Liver (tissue), 9 donors: Measurements from ENCODE around the gene TRPM2. TPM values are rescaled to one million over a fixed set of nuclear protein-coding genes. Genes with fewer than 3 reads are reported as not detected.

Source experiments
- DNase-seq: peaks from one replicate; pipeline ENCODE4 v3.0.0-alpha.2; 2017; ENCODE audit warnings: low spot score
- H3K27ac ChIP-seq, 2 donors: one replicate each; pipeline ENCODE4 v1.7.0; 2013; ENCODE audit warnings: inconsistent platforms in 2 of 2, low read length in 2 of 2, control low read depth in 1 of 2, low read depth in 1 of 2, mild to moderate bottlenecking in 1 of 2
- H3K27me3 ChIP-seq, 4 donors: one replicate each; pipeline versions ENCODE4 v1.6.1 to v1.7.0; 2013; ENCODE audit warnings: low read length in 3 of 4, inconsistent platforms in 1 of 4, mild to moderate bottlenecking in 1 of 4, moderate library complexity in 1 of 4; ENCODE audit not compliant: control insufficient read depth in 4 of 4, insufficient read depth in 4 of 4
- H3K36me3 ChIP-seq, 4 donors: one replicate each; pipeline versions ENCODE4 v1.6.1 to v1.7.0; 2013; ENCODE audit warnings: low read length in 3 of 4, mild to moderate bottlenecking in 3 of 4, low read depth in 1 of 4, moderate library complexity in 1 of 4; ENCODE audit not compliant: control insufficient read depth in 4 of 4, insufficient read depth in 3 of 4
- H3K4me1 ChIP-seq, 4 donors: one replicate each; pipeline versions ENCODE4 v1.6.1 to v1.7.0; 2013; ENCODE audit warnings: low read length in 3 of 4, mild to moderate bottlenecking in 3 of 4, moderate library complexity in 1 of 4; ENCODE audit not compliant: control insufficient read depth in 4 of 4, insufficient read depth in 4 of 4
- H3K4me3 ChIP-seq, 3 donors: one replicate each; pipeline versions ENCODE4 v1.6.1 to v1.7.0; 2013; ENCODE audit warnings: low read length in 3 of 3, control low read depth in 1 of 3, low read depth in 1 of 3, mild to moderate bottlenecking in 1 of 3
- H3K9ac ChIP-seq, 2 donors: one replicate each; pipeline ENCODE4 v1.7.0; 2013; ENCODE audit warnings: low read length in 2 of 2, mild to moderate bottlenecking in 2 of 2, moderate library complexity in 2 of 2, control low read depth in 1 of 2, low read depth in 1 of 2
- H3K9me3 ChIP-seq, 4 donors: one replicate each; pipeline versions ENCODE4 v1.6.1 to v1.7.0; 2013; ENCODE audit warnings: low read length in 3 of 4; ENCODE audit not compliant: control insufficient read depth in 4 of 4
- ATF3 ChIP-seq: IDR thresholded peaks from 2 replicates; pipeline ENCODE4 v1.6.1; 2016; ENCODE audit warnings: antibody characterized with exemption
- FOXA1 ChIP-seq: IDR thresholded peaks from 2 replicates; pipeline ENCODE4 v1.6.1; 2016; ENCODE audit warnings: antibody characterized with exemption
- HNF4G ChIP-seq: IDR thresholded peaks from 2 replicates; pipeline ENCODE4 v1.6.1; 2016; ENCODE audit warnings: antibody characterized with exemption
- MAX ChIP-seq: IDR thresholded peaks from 2 replicates; pipeline ENCODE4 v1.6.1; 2016; ENCODE audit warnings: antibody characterized with exemption
- NR2F2 ChIP-seq: IDR thresholded peaks from 2 replicates; pipeline ENCODE4 v1.6.1; 2016; ENCODE audit warnings: antibody characterized with exemption
- RAD21 ChIP-seq, 2 donors: IDR thresholded peaks; 2 replicates each; pipeline ENCODE4 v1.6.1; 2016; ENCODE audit warnings: antibody characterized with exemption in 2 of 2, mild to moderate bottlenecking in 2 of 2
- REST ChIP-seq: IDR thresholded peaks from 2 replicates; pipeline ENCODE4 v1.6.1; 2016; ENCODE audit warnings: antibody characterized with exemption, mild to moderate bottlenecking
- RXRA ChIP-seq, 2 donors: IDR thresholded peaks; 2 replicates each; pipeline ENCODE4 v1.6.1; 2017 to 2018; ENCODE audit warnings: antibody characterized with exemption in 2 of 2, mild to moderate bottlenecking in 1 of 2
- SP1 ChIP-seq: IDR thresholded peaks from 2 replicates; pipeline ENCODE4 v1.6.1; 2018; ENCODE audit warnings: antibody characterized with exemption, mild to moderate bottlenecking
- TAF1 ChIP-seq: conservative IDR thresholded peaks from 2 replicates; pipeline ENCODE4 v1.6.1; 2016; ENCODE audit warnings: antibody characterized with exemption, mild to moderate bottlenecking
- YY1 ChIP-seq: IDR thresholded peaks from 2 replicates; pipeline ENCODE4 v1.6.1; 2016; ENCODE audit warnings: antibody characterized with exemption, mild to moderate bottlenecking
- ZBTB33 ChIP-seq: IDR thresholded peaks from 2 replicates; pipeline ENCODE4 v1.6.1; 2016; ENCODE audit warnings: antibody characterized with exemption
- WGBS: extraction: QIAGEN DNeasy Blood & Tissue Kit; methylation state at CpG from one replicate; pipeline ENCODE4 v1.1.7; 2013; 5-methylcytosine and 5-hydroxymethylcytosine counted together
- polyA plus RNA-seq, 2 donors: library from polyadenylated mRNA; stranded (reverse) in 1 of 2; unstranded in 1 of 2; fragments of 200-250 nt in 1 of 2; fragments of >200 nt in 1 of 2; fragmentation: Nextera tagmentation in 1 of 2; extraction: Ambion mirVana in 1 of 2; gene quantifications; one replicate each; pipeline versions ENCODE4 v1.2.1 to v1.2.3, GENCODE V29; 2013 to 2015
- total RNA-seq, 2 donors: library from RNA; depleted of rRNA; stranded (reverse); fragments of >200 nt; gene quantifications; one replicate each; pipeline ENCODE4 v1.2.3, GENCODE V29; 2014
- donor health status: healthy.
- donor health status: healthy.
- donor health status: healthy.
- donor health status: healthy.
- donor health status: healthy.

The TRPM2 gene
- total and polyA plus RNA-seq, 4 donors, result 0.43 to 1.3 (median 0.63) TPM

- Histone ChIP-seq H3K27ac (no peak overlapping the region), H3K9ac (no peak overlapping the region), H3K9me3 (no peaks in the 10 kb centered on the region), H3K4me3 (no peak overlapping the region), H3K27me3 (no peaks in the 10 kb centered on the region), H3K36me3 (no peaks in the 10 kb centered on the region), H3K4me1 (no peaks in the 10 kb centered on the region)
- DNase-seq, result no peak
- TF ChIP-seq ZBTB33, result no peak
- no peak for TF ChIP-seq RAD21 (IDR thresholded peaks at IDR 0.05)
- no peak for TF ChIP-seq HNF4G
- no peak for TF ChIP-seq MAX
- TF ChIP-seq TAF1, result no peak
- TF ChIP-seq NR2F2, result no peak
- TF ChIP-seq FOXA1, result no peak
- TF ChIP-seq REST, result no peak
- no peak for TF ChIP-seq ATF3
- 89% methylated on average over 25 of the region's 26 CpGs for WGBS
These were observed 68.8 kb downstream of the TRPM2 start for GRCh38 chr21:44421901-44422840.

GRCh38 chr21:44423312-44423821, 69.9 kb downstream of the TRPM2 start:
- Histone ChIP-seq H3K27ac (no peak overlapping the region), H3K9ac (no peak overlapping the region), H3K36me3 (no peaks in the 10 kb centered on the region), H3K27me3 (no peaks in the 10 kb centered on the region), H3K4me3 (no peak overlapping the region), H3K9me3 (no peaks in the 10 kb centered on the region), H3K4me1 (no peaks in the 10 kb centered on the region)
- no peak for TF ChIP-seq SP1
- TF ChIP-seq YY1, result no peak
- no peak for TF ChIP-seq ZBTB33
- no peak for TF ChIP-seq RAD21 (IDR thresholded peaks at IDR 0.05)
- no peak for TF ChIP-seq RXRA (IDR thresholded peaks at IDR 0.05)
- no peak for TF ChIP-seq NR2F2
- DNase-seq, result no peak
- WGBS, result 89% methylated on average over 12 of the region's 12 CpGs
